ENCODE results near the gene ZNF786. TPM values are rescaled to one million over a fixed set of nuclear protein-coding genes. Genes with fewer than 3 reads are reported as not detected.

Gene ZNF786
- total and polyA plus RNA-seq, 9 of the 15 experiments (the other 6 are each of a cell fraction or from before 2014, with no cell fraction given), result 0.31 to 5.4 (median 3.0) TPM

GRCh38 chr7:149028346-149029109 lies 62.0 kb downstream of the ZNF786 start, which contains the start of gene PDIA4 (continued):
- TF ChIP-seq POLR2B (IDR thresholded peaks at IDR 0.05; ENCODE audit: low read depth, partially characterized antibody) (peak; percentile 86), HLTF (IDR thresholded peaks at IDR 0.05) (0 out of 2 replicates have a peak, but pooled peaks have one; percentile 36), ZFX (CRISPR knock-in tag; IDR thresholded peaks at IDR 0.05) (peak; percentile 100), FOXA3 (CRISPR knock-in tag; conservative IDR thresholded peaks at IDR 0.05 in 1 of 2, IDR thresholded peaks at IDR 0.05 in 1 of 2) (0 out of 4 replicates have a peak, but pooled peaks of 1 of the 2 experiments have one; percentile 49), POLR2H (tag; IDR thresholded peaks at IDR 0.05; ENCODE audit: low read depth) (peak; percentile 91), TAF1 (IDR thresholded peaks at IDR 0.05; ENCODE audit: control insufficient read depth, extremely low read depth, insufficient read depth, low read length, severe bottlenecking) (peak; percentile 87), SMARCA5 (IDR thresholded peaks at IDR 0.05) (no peak), FOXP1 (CRISPR knock-in tag; IDR thresholded peaks at IDR 0.05) (peak; percentile 94), ZBTB1 (CRISPR knock-in tag; IDR thresholded peaks at IDR 0.05; ENCODE audit: borderline replicate concordance, low read depth) (peak; percentile 90), ZNF76 (CRISPR knock-in tag; IDR thresholded peaks at IDR 0.05; ENCODE audit: borderline replicate concordance) (no peak), HDAC8 (tag; IDR thresholded peaks at IDR 0.05) (no peak), PHF20 (IDR thresholded peaks at IDR 0.05; ENCODE audit: partially characterized antibody) (peak; percentile 82), CTBP1 (IDR thresholded peaks at IDR 0.05; ENCODE audit: borderline replicate concordance) (peak; percentile 100), ZNF639 (CRISPR knock-in tag; conservative IDR thresholded peaks at IDR 0.05 in 1 of 2, IDR thresholded peaks at IDR 0.05 in 1 of 2) (peak in 1 of 2 experiments; percentile 94; a peak in 2 of 4 replicates), ZNF584 (CRISPR knock-in tag; IDR thresholded peaks at IDR 0.05; ENCODE audit: low read depth) (no peak), SUPT5H (IDR thresholded peaks at IDR 0.05) (peak; percentile 89), TCF7L2 (IDR thresholded peaks at IDR 0.05; ENCODE audit: low read depth, low read length) (peak; percentile 64; the same call in 1 of the 2 replicates)
- TF ChIP-seq, protein P1, sequence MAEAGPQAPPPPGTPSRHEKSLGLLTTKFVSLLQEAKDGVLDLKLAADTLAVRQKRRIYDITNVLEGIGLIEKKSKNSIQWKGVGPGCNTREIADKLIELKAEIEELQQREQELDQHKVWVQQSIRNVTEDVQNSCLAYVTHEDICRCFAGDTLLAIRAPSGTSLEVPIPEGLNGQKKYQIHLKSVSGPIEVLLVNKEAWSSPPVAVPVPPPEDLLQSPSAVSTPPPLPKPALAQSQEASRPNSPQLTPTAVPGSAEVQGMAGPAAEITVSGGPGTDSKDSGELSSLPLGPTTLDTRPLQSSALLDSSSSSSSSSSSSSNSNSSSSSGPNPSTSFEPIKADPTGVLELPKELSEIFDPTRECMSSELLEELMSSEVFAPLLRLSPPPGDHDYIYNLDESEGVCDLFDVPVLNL (CRISPR knock-in tag; IDR thresholded peaks at IDR 0.05; ENCODE audit: low read depth), result peak; percentile 94
- TF ChIP-seq, protein P2, sequence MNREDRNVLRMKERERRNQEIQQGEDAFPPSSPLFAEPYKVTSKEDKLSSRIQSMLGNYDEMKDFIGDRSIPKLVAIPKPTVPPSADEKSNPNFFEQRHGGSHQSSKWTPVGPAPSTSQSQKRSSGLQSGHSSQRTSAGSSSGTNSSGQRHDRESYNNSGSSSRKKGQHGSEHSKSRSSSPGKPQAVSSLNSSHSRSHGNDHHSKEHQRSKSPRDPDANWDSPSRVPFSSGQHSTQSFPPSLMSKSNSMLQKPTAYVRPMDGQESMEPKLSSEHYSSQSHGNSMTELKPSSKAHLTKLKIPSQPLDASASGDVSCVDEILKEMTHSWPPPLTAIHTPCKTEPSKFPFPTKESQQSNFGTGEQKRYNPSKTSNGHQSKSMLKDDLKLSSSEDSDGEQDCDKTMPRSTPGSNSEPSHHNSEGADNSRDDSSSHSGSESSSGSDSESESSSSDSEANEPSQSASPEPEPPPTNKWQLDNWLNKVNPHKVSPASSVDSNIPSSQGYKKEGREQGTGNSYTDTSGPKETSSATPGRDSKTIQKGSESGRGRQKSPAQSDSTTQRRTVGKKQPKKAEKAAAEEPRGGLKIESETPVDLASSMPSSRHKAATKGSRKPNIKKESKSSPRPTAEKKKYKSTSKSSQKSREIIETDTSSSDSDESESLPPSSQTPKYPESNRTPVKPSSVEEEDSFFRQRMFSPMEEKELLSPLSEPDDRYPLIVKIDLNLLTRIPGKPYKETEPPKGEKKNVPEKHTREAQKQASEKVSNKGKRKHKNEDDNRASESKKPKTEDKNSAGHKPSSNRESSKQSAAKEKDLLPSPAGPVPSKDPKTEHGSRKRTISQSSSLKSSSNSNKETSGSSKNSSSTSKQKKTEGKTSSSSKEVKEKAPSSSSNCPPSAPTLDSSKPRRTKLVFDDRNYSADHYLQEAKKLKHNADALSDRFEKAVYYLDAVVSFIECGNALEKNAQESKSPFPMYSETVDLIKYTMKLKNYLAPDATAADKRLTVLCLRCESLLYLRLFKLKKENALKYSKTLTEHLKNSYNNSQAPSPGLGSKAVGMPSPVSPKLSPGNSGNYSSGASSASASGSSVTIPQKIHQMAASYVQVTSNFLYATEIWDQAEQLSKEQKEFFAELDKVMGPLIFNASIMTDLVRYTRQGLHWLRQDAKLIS (CRISPR knock-in tag; IDR thresholded peaks at IDR 0.05), result peak; percentile 98; the same call in 1 of the 2 replicates
